NCI-H2196 (cell line): ENCODE data around the gene KIF5A.
"Not testable (repeated sequence)": the region's sequence is repeated elsewhere in the genome, so short reads cannot be mapped to it uniquely, and the experiment has no call there.

Source experiments
- DNase-seq: peaks from one replicate; lab custom pipeline; 2025; ENCODE audit not compliant: unreplicated experiment; lab: John Stamatoyannopoulos, UW

KIF5A gene

DNA sequence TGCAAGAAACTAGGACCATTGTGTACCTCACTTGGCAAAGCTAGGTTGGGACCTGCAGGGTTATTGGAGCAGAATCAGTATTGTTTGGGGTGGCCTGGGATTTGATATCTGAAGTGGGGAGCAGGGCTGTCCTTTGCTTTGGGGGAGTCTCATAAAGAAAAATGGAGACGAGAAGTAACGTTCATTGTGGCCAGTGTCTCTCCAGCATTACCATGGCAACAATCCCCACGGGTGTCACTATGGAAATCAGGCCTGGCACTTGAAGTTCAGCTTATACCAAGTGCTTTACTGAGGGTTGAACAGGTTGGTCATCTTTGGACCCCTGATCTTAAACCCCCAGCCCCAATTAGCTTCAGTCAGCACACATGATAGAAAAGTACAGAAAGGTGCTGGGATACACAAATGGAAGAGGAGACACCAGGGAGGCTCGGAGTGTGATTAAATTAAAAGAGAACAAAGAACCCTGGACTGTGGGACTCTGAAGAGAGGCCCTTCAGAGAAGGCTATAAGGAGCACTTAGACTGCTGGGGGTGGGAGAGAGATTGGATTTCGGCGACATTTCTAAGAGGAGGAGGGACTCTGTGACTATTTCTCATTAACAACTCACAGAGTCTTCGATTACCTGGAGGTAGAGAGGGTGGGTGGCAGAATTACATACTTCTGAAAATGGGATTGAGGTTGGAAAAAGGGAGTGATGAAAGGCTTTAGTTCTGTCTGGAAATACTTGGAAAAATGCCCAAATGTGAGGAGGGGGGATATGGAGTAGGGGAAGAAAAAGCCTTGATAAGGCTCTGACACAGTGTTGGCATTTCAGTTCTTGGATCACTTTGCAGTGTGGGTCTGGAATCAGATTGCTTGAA is 3.7 kb downstream of the KIF5A start:
- no peak for DNase-seq

GRCh38 chr12:57554453-57554852 is 4.6 kb downstream of the KIF5A start:
- no peak for DNase-seq

DNA sequence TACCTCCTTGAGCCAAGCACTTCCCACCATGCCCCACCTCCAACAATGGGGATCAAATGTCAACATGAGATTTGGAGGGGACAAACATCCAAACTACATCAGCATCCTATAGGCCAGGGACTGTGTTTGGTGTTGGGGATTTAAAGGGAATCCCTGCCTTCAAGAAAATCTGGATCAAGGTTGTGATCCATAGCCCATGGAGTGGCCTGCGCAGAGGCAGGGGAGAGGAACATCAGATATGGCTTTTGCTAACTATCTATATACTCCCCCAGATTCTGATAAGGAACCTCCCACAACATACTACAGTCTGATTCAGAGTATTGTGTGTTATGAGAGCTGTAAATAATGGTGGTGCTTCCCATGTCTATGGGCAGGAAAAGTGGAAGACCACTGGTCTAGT is 5.1 kb downstream of the KIF5A start:
- no peak for DNase-seq

DNA sequence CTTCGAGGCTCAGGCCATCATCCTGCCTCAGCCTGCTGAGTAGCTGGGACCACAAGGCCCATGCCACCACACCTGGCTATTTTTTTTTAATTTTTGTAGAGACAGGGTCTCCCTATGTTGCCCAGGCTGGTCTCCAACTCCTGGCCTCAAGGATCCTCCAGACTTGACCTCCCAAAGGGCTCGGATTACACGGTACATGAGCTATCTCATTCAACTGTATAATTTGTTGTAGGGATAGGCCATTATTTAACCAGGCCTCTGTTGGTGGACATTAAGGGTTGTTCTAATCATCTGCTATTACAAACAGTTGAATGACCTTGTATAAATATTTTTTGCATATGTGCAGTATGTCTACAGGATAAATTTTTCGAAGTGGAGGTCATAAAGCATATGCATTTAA is 9.0 kb downstream of the KIF5A start:
- no peak for DNase-seq

DNA sequence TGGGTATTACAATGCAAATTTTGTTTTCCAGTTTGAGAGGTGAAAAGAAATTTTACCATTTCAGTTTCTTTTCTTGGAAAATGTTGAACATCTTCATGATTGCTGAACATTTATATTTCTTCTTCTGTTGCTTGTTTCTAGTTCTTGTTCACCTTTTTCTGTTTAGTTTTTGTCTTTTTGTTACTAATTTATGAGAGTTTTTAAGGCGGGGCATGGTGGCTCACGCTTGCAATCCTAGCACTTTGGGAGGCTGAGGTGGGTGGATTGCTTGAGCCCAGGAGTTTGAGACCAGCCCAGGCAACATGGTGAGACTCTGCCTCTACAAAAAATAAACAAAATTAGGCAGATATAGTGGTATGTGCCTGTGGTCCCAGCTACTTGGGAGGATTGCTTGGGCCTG is 10.7 kb downstream of the KIF5A start:
- DNase-seq = no peak

- not testable (repeated sequence) for DNase-seq
Observed at GRCh38 chr12:57561117-57561516, 11.3 kb downstream of the KIF5A start.

DNA sequence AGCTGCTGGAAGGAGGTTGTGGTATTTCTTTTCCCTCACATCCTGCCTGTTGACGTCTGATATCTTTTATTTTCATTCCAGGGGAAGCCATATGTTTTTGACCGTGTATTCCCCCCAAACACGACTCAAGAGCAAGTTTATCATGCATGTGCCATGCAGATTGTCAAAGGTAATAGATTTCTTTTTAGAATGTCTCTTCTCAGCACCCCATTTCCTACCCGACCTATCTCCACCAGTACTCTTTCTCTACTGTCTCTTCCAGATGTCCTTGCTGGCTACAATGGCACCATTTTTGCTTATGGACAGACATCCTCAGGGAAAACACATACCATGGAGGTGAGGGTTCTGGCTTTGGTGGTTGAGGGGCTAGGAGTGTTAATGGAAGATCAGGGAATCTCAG is 13.5 kb downstream of the KIF5A start:
- no peak for DNase-seq

GRCh38 chr12:57564178-57564740 is 14.4 kb downstream of the KIF5A start:
- no peak for DNase-seq

GRCh38 chr12:57568838-57569237 is 19.0 kb downstream of the KIF5A start:
- no peak for DNase-seq

- no peak for DNase-seq
Observed at GRCh38 chr12:57569858-57570257, 20.0 kb downstream of the KIF5A start.

- DNase-seq = not testable (repeated sequence)
Observed at GRCh38 chr12:57570438-57570837, 20.6 kb downstream of the KIF5A start.

DNA sequence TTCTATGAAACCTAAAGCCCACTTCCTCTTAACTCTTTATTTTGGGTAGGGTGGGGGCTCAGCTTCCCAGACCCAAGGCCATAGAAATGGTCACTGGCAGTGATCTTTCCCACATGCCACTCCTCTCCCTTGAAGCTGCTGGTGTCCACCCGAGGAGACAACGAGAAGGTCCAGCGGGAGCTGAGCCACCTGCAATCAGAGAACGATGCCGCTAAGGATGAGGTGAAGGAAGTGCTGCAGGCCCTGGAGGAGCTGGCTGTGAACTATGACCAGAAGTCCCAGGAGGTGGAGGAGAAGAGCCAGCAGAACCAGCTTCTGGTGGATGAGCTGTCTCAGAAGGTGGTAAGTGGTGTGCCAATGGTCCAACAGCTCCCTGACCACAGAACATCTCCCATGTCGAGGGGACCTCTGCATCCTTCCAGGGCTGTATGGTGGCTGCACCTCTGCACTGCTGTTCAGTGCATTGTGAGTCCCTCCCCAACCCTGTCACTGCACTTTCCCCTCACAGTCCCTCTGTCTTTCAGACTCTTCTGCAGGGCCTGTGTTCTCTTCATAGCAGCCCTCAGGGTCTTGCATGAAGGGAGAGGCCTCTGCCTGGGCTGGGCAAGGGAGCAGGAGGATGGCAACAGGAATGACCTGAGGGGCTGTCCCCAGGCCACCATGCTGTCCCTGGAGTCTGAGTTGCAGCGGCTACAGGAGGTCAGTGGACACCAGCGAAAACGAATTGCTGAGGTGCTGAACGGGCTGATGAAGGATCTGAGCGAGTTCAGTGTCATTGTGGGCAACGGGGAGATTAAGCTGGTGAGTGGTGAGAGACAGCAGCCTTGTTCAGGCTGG is 22.3 kb downstream of the KIF5A start:
- no peak for DNase-seq

- no peak for DNase-seq
Observed at GRCh38 chr12:57574795-57575194, 25.0 kb downstream of the KIF5A start.

DNA sequence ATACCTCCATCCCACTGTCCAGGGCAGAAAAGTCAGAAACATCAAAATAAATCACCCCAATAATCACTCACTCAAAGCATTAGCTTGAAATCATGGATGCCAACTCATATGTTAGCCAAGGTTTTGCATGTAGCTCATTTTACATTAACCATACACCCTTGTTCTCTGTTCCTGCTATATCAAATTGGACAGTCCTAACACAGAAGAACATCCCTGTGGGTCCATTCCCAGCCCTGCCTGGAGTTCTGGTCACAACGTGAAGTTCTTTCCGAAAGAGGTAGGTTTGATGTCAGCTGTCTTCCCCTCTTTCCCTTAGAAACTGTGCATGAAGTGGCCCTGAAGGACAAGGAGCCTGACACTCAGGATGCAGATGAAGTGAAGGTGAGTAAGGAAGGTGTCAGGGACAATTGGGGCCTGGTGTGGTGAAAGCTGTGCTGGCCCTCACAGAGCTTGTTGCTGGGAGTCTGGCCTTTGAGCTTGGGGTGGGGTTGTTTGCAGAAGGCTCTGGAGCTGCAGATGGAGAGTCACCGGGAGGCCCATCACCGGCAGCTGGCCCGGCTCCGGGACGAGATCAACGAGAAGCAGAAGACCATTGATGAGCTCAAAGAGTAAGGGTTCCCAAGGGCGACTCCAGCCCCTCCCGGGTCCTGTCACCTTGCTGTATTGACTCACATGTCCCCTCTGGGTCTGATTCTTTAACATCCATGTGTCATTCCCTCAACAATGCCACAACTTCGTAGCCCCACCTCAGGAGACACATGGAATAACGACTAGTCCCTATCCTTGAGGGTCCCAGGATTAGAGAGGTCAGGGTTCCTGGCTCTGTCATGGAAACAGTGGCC is 26.1 kb downstream of the KIF5A start:
- DNase-seq = no peak

- DNase-seq = no peak
Observed at GRCh38 chr12:57576613-57577160, 26.8 kb downstream of the KIF5A start.

DNA sequence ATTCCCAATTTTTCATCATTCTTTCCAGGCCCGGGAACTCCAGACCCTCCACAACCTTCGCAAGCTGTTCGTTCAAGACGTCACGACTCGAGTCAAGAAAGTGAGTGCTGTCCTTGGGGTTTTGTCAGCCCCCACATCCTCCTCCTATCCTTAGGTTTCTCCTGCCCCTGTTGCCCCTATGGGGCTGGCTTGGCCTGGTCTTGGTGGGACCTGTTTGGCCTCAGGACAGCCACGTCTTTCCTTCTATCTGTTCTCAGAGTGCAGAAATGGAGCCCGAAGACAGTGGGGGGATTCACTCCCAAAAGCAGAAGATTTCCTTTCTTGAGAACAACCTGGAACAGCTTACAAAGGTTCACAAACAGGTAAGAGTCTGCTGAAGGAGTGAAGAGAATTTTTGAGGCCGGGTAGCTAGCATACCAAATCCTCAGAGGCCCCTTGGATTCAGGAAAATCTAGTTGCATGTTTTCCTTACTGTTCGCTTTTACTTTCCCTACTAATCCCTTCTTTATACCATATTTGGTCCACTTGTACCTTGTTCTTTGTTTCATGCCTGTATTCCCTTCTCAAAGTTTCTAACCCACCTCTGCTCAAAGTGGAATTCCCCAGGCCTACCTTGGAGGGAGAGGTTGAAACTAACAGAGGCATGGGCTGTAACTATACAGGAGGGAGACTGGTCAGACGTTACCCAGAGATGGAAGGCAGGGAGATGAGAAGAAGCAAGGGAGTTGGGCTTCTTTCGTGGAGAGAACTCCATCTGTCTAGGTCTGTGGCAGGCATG is 28.3 kb downstream of the KIF5A start:
- DNase-seq = no peak

DNA sequence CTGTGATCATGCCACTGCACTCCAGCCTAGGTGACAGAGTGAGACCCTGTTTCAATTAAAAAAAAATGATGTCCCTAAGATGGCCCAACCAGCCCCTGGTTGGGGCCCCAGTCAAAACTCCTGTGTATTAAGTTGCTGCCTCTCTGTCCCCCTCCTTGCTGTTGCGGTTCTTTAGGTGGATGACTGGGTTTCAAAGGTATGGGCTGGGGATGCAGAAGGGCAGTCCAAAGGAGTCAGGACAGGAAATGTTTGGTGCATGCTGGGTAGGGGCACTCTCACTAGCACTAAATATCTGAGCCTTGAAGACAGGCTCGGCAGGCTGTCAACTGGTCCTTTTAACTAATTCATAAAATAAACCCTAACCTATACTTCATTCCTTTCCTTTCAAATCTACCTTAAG is 29.2 kb downstream of the KIF5A start:
- DNase-seq = no peak

- DNase-seq = no peak
Observed at GRCh38 chr12:57579677-57580465, 30.0 kb downstream of the KIF5A start.

GRCh38 chr12:57580466-57580795 is 30.6 kb downstream of the KIF5A start:
- DNase-seq = no peak
